ENCODE results near the gene PTGER1. TPM values are rescaled to one million over a fixed set of nuclear protein-coding genes. Genes with fewer than 3 reads are reported as not detected.

PTGER1 gene
- polyA plus RNA-seq = 1 to 10 TPM in 1 of 3 donors, under 1 TPM in 1, not detected in 1; 0.17 to 1.2 TPM

- peaks cover 0 to 3% (median 0%) of the 10 kb centered on the region in 3 donors for H3K36me3 Mint-ChIP-seq
- H3K9me3 Mint-ChIP-seq = peaks cover 0 to 1% (median 0%) of the 10 kb centered on the region in 6 donors
- H3K27me3 Mint-ChIP-seq (ENCODE audit: low read depth in 3 of 3) = peaks cover 3 to 32% (median 20%) of the 10 kb centered on the region in 3 donors
- H3K4me3 Mint-ChIP-seq = peak within 1 kb of the TSS; percentile 44 to 73 (median 65)
- H3K27ac Mint-ChIP-seq = peak within 1 kb of the TSS; percentile 56 to 96 (median 90)
- peaks cover 28 to 47% of the 10 kb centered on the region in 2 donors for H3K4me1 Mint-ChIP-seq
- DNase-seq = peak in 1 of 3 donors; percentile 60
Measured at GRCh38 chr19:14475251-14476073, at the start of gene PTGER1. PTGER1 (minus strand) TSS chr19:14475354; CDS start chr19:14474320, 1,034 bp downstream.

GRCh38 chr19:14520543-14520942 lies 45.4 kb upstream of the PTGER1 start:
- Mint-ChIP-seq H3K9me3 (peaks cover 0 to 2% (median 0%) of the 10 kb centered on the region in 6 donors), H3K4me3 (peak overlapping the region in 1 of 5 donors; percentile 89), H3K27ac (peak overlapping the region; percentile 72 to 98 (median 92)), H3K36me3 (peaks cover 10 to 13% (median 10%) of the 10 kb centered on the region in 3 donors), H3K27me3 (ENCODE audit: low read depth in 3 of 3) (peaks cover 14 to 32% (median 28%) of the 10 kb centered on the region in 3 donors), H3K4me1 (peaks cover 61 to 64% of the 10 kb centered on the region in 2 donors)
- no peak for DNase-seq

- Mint-ChIP-seq H3K9me3 (peaks cover 0 to 2% (median 0%) of the 10 kb centered on the region in 6 donors), H3K27me3 (ENCODE audit: low read depth in 3 of 3) (peaks cover 14 to 34% (median 28%) of the 10 kb centered on the region in 3 donors), H3K4me1 (peaks cover 67 to 70% of the 10 kb centered on the region in 2 donors), H3K36me3 (peaks cover 15 to 19% (median 16%) of the 10 kb centered on the region in 3 donors), H3K27ac (peak overlapping the region; percentile 84 to 98 (median 96)), H3K4me3 (peak overlapping the region; percentile 76 to 96 (median 89))
- DNase-seq = no peak
Measured at GRCh38 chr19:14519860-14520407, 44.8 kb upstream of the PTGER1 start.

GRCh38 chr19:14519245-14519859 lies 44.2 kb upstream of the PTGER1 start:
- no peak for DNase-seq
- Mint-ChIP-seq H3K4me3 (peak overlapping the region; percentile 85 to 96 (median 89)), H3K9me3 (peaks cover 0 to 2% (median 0%) of the 10 kb centered on the region in 6 donors), H3K27ac (peak overlapping the region; percentile 93 to 98 (median 97)), H3K36me3 (peaks cover 17 to 24% (median 20%) of the 10 kb centered on the region in 3 donors), H3K4me1 (peaks cover 72 to 75% of the 10 kb centered on the region in 2 donors), H3K27me3 (ENCODE audit: low read depth in 3 of 3) (peaks cover 16 to 35% (median 30%) of the 10 kb centered on the region in 3 donors)

- Mint-ChIP-seq H3K27ac (peak within 1 kb of the TSS; percentile 93 to 98 (median 97)), H3K27me3 (ENCODE audit: low read depth in 3 of 3) (peaks cover 15 to 35% (median 31%) of the 10 kb centered on the region in 3 donors), H3K9me3 (peaks cover 0 to 2% (median 0%) of the 10 kb centered on the region in 6 donors), H3K4me3 (peak within 1 kb of the TSS; percentile 90 to 96 (median 95)), H3K4me1 (peaks cover 62 to 63% of the 10 kb centered on the region in 2 donors), H3K36me3 (peaks cover 17 to 24% (median 20%) of the 10 kb centered on the region in 3 donors)
- DNase-seq = peak; percentile 73 to 81 (median 79)
Measured at GRCh38 chr19:14517840-14518505, 42.8 kb upstream of the PTGER1 start, which contains the start of gene DNAJB1. DNAJB1 (minus strand) TSS chr19:14518397; CDS start chr19:14518349, 48 bp downstream.

- Mint-ChIP-seq H3K27me3 (ENCODE audit: low read depth in 3 of 3) (peaks cover 11 to 31% (median 31%) of the 10 kb centered on the region in 3 donors), H3K9me3 (peaks cover 0 to 2% (median 0%) of the 10 kb centered on the region in 6 donors), H3K4me3 (peak overlapping the region; percentile 90 to 96 (median 90)), H3K4me1 (peaks cover 57% of the 10 kb centered on the region in 2 donors), H3K27ac (peak overlapping the region; percentile 87 to 94 (median 92)), H3K36me3 (peaks cover 17 to 24% (median 20%) of the 10 kb centered on the region in 3 donors)
- DNase-seq = no peak
Measured at GRCh38 chr19:14517446-14517839, 42.3 kb upstream of the PTGER1 start.

GRCh38 chr19:14516746-14517438 lies 41.7 kb upstream of the PTGER1 start:
- peak overlapping the region; percentile 87 to 94 (median 92) for H3K27ac Mint-ChIP-seq
- H3K27me3 Mint-ChIP-seq (ENCODE audit: low read depth in 3 of 3) = peaks cover 11 to 26% (median 26%) of the 10 kb centered on the region in 3 donors
- H3K9me3 Mint-ChIP-seq = peaks cover 0 to 2% (median 0%) of the 10 kb centered on the region in 6 donors
- no peak for DNase-seq
- peaks cover 51 to 52% of the 10 kb centered on the region in 2 donors for H3K4me1 Mint-ChIP-seq
- H3K4me3 Mint-ChIP-seq = peak overlapping the region; percentile 90 to 96 (median 90)
- H3K36me3 Mint-ChIP-seq = peaks cover 17 to 24% (median 20%) of the 10 kb centered on the region in 3 donors

GRCh38 chr19:14516048-14516534 lies 40.9 kb upstream of the PTGER1 start:
- Mint-ChIP-seq H3K27ac (peak overlapping the region; percentile 46 to 94 (median 91)), H3K27me3 (ENCODE audit: low read depth in 3 of 3) (peaks cover 11 to 25% (median 25%) of the 10 kb centered on the region in 3 donors), H3K36me3 (peaks cover 17 to 24% (median 20%) of the 10 kb centered on the region in 3 donors), H3K9me3 (peaks cover 0 to 2% (median 0%) of the 10 kb centered on the region in 6 donors), H3K4me1 (peaks cover 45 to 47% of the 10 kb centered on the region in 2 donors), H3K4me3 (peak overlapping the region; percentile 90 to 96 (median 90))
- no peak for DNase-seq

GRCh38 chr19:14515501-14516047 lies 40.4 kb upstream of the PTGER1 start:
- DNase-seq = no peak
- H3K9me3 Mint-ChIP-seq = peaks cover 0 to 2% (median 0%) of the 10 kb centered on the region in 6 donors
- H3K27ac Mint-ChIP-seq = peak overlapping the region; percentile 31 to 94 (median 84)
- H3K36me3 Mint-ChIP-seq = peaks cover 17 to 24% (median 20%) of the 10 kb centered on the region in 3 donors
- peaks cover 11 to 25% (median 25%) of the 10 kb centered on the region in 3 donors for H3K27me3 Mint-ChIP-seq (ENCODE audit: low read depth in 3 of 3)
- H3K4me3 Mint-ChIP-seq = peak overlapping the region; percentile 90 to 96 (median 90)
- peaks cover 45 to 47% of the 10 kb centered on the region in 2 donors for H3K4me1 Mint-ChIP-seq

GRCh38 chr19:14514215-14514863 lies 39.2 kb upstream of the PTGER1 start:
- Mint-ChIP-seq H3K27me3 (ENCODE audit: low read depth in 3 of 3) (peaks cover 11 to 23% (median 23%) of the 10 kb centered on the region in 3 donors), H3K9me3 (peaks cover 0 to 2% (median 0%) of the 10 kb centered on the region in 6 donors), H3K4me1 (peaks cover 35 to 41% of the 10 kb centered on the region in 2 donors), H3K4me3 (peak overlapping the region in 1 of 5 donors; percentile 10), H3K36me3 (peaks cover 17 to 24% (median 20%) of the 10 kb centered on the region in 3 donors), H3K27ac (peak overlapping the region in 5 of 6 donors; percentile 28 to 72 (median 31))
- DNase-seq = no peak

GRCh38 chr19:14512406-14512961 lies 37.3 kb upstream of the PTGER1 start:
- Mint-ChIP-seq H3K9me3 (no peaks in the 10 kb centered on the region), H3K27ac (no peak overlapping the region), H3K27me3 (ENCODE audit: low read depth in 3 of 3) (peaks cover 3 to 17% (median 14%) of the 10 kb centered on the region in 3 donors), H3K4me3 (no peak overlapping the region), H3K4me1 (peaks cover 31 to 32% of the 10 kb centered on the region in 2 donors), H3K36me3 (peaks cover 17 to 24% (median 20%) of the 10 kb centered on the region in 3 donors)
- no peak for DNase-seq

Measured in immature natural killer cell (primary cell).